Measurements from ENCODE around the gene MYRFL.

MYRFL gene

GRCh38 chr12:69816082-69816481, 8.9 kb upstream of the MYRFL start:
- no peak overlapping the region for H3K4me3 ChIP-seq (ENCODE audit: low read depth, low read length)
- TF ChIP-seq, protein P1, sequence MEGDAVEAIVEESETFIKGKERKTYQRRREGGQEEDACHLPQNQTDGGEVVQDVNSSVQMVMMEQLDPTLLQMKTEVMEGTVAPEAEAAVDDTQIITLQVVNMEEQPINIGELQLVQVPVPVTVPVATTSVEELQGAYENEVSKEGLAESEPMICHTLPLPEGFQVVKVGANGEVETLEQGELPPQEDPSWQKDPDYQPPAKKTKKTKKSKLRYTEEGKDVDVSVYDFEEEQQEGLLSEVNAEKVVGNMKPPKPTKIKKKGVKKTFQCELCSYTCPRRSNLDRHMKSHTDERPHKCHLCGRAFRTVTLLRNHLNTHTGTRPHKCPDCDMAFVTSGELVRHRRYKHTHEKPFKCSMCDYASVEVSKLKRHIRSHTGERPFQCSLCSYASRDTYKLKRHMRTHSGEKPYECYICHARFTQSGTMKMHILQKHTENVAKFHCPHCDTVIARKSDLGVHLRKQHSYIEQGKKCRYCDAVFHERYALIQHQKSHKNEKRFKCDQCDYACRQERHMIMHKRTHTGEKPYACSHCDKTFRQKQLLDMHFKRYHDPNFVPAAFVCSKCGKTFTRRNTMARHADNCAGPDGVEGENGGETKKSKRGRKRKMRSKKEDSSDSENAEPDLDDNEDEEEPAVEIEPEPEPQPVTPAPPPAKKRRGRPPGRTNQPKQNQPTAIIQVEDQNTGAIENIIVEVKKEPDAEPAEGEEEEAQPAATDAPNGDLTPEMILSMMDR (IDR thresholded peaks at IDR 0.05; ENCODE audit: low read depth, low read length) = no peak

- TF ChIP-seq, protein P1 (IDR thresholded peaks at IDR 0.05; ENCODE audit: low read depth, low read length) = no peak
These were observed 4.0 kb upstream of the MYRFL start for GRCh38 chr12:69821032-69821455.

GRCh38 chr12:69821456-69822159, 3.4 kb upstream of the MYRFL start:
- TF ChIP-seq, protein P1 (IDR thresholded peaks at IDR 0.05; ENCODE audit: low read depth, low read length) = no peak
- H3K4me3 ChIP-seq (ENCODE audit: low read depth, low read length) = no peak overlapping the region

More at GRCh38 chr12:69821032-69821455, 4.0 kb upstream of the MYRFL start:
- H3K4me3 ChIP-seq (ENCODE audit: low read depth, low read length) = no peak overlapping the region

GRCh38 chr12:69822201-69822860, 2.7 kb upstream of the MYRFL start:
- no peak overlapping the region for H3K4me3 ChIP-seq (ENCODE audit: low read depth, low read length)
- TF ChIP-seq, protein P1 (IDR thresholded peaks at IDR 0.05; ENCODE audit: low read depth, low read length) = no peak

GRCh38 chr12:69824028-69824427, 999 bp upstream of the MYRFL start:
- no peak overlapping the region for H3K4me3 ChIP-seq (ENCODE audit: low read depth, low read length)
- TF ChIP-seq, protein P1 (IDR thresholded peaks at IDR 0.05; ENCODE audit: low read depth, low read length) = no peak

DNA sequence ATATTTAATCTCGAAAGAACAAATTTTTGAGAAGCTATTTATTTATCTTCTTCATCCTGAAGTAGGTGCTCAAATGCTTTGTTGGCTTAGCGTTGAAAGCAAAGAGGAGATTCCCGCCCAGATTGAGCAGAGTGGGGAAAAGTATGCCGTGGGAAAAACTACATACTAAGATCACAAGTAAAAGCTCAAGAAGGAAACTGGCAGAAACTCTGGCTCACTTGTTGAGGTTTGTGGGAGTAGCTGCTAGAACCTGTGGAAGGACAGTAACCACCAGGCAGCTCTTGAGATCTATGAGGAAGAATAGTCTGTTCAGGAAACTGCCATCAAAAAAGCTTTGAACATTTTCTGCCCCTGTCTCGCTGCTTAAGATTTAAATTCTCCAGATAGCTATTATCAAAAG, 3.9 kb downstream of the MYRFL start:
- no peak overlapping the region for H3K4me3 ChIP-seq (ENCODE audit: low read depth, low read length)
- TF ChIP-seq, protein P1 (IDR thresholded peaks at IDR 0.05; ENCODE audit: low read depth, low read length) = no peak

DNA sequence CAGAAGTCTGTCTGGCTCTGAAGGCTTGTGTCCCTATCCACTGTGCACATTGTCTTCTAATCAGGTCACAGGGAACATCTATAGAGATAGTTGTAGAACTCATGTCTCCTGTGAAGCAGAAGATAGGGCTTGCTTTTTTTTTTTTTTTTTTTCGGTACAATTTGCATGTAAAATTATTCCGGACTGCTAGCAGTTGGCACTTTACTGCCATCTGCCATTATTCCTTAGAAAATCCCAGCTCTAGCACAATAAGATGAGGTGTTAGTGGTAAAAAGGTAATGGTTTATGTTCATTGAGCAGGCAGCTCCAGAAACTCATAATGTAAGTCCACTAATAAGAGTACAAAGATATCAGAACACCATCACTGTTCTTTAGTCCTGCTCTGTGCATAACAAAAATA, 8.7 kb downstream of the MYRFL start:
- TF ChIP-seq, protein P1 (IDR thresholded peaks at IDR 0.05; ENCODE audit: low read depth, low read length) = no peak
- no peak overlapping the region for H3K4me3 ChIP-seq (ENCODE audit: low read depth, low read length)
